Gastroesophageal sphincter (tissue), 3 donors: ENCODE data around the gene BRIP1.

Experiments
- CTCF ChIP-seq, 4 experiments: fragments of 200-600 bp in 2 of 4; fragments of 450-650 bp in 2 of 4; sonication (generic) in 1 of 4; IDR thresholded peaks; one replicate each; pipeline ENCODE4 v1.5.1; 2017 to 2019; ENCODE audit warnings: antibody characterized with exemption in 4 of 4, mild to moderate bottlenecking in 2 of 4, moderate library complexity in 2 of 4
- EP300 ChIP-seq: sonication (generic); formaldehyde crosslinking; IDR thresholded peaks from one replicate; pipeline ENCODE4 v1.6.1; 2017; ENCODE audit warnings: antibody characterized with exemption, mild to moderate bottlenecking
- POLR2A ChIP-seq, 2 donors: fragments of 450-650 bp; IDR thresholded peaks; one replicate each; pipeline ENCODE4 v1.6.1; 2017; ENCODE audit warnings: antibody characterized with exemption in 2 of 2, mild to moderate bottlenecking in 2 of 2, moderate library complexity in 1 of 2
- POLR2AphosphoS5 ChIP-seq: sonication (generic); formaldehyde crosslinking; IDR thresholded peaks from one replicate; pipeline ENCODE4 v1.6.1; 2017; ENCODE audit warnings: antibody characterized with exemption

GRCh38 chr17:61656721-61657217 is 206.6 kb downstream of the BRIP1 start:
- TF ChIP-seq CTCF (IDR thresholded peaks at IDR 0.05) (no peak), POLR2A (IDR thresholded peaks at IDR 0.05) (no peak), POLR2AphosphoS5 (no peak), EP300 (no peak)
